GM12891 (cell line): ENCODE results near the gene PRDM16.

Source experiments
- DNase-seq: peaks from one replicate; pipeline ENCODE4 v3.0.0; 2011; ENCODE audit warnings: low spot score; ENCODE audit not compliant: insufficient read length
- FAIRE-seq: peaks from 2 replicates; lab custom pipeline; 2011; peaks lifted over from hg19 to GRCh38; lab: Jason Lieb, UNC
- PAX5 ChIP-seq: IDR thresholded peaks from 2 replicates; pipeline ENCODE4 v1.6.1; 2011; ENCODE audit warnings: low read length, moderate library complexity, mild to moderate bottlenecking; ENCODE audit not compliant: insufficient read depth, severe bottlenecking
- POLR2A ChIP-seq: IDR thresholded peaks from 2 replicates; pipeline ENCODE4 v1.6.1; 2011; ENCODE audit warnings: low read depth, low read length, control low read depth
- POLR2AphosphoS5 ChIP-seq: IDR thresholded peaks from 2 replicates; pipeline ENCODE4 v1.6.1; 2011; ENCODE audit warnings: low read depth, low read length, control low read depth
- POU2F2 ChIP-seq: IDR thresholded peaks from 2 replicates; pipeline ENCODE4 v1.6.1; 2011; ENCODE audit warnings: low read depth, mild to moderate bottlenecking, control low read depth, low read length, moderate library complexity
- SPI1 ChIP-seq: IDR thresholded peaks from 2 replicates; pipeline ENCODE4 v1.6.1; 2011; ENCODE audit warnings: low read depth, low read length, control low read depth
- TAF1 ChIP-seq: IDR thresholded peaks from 2 replicates; pipeline ENCODE4 v1.6.1; 2011; ENCODE audit warnings: low read depth, low read length, control low read depth

The PRDM16 gene

DNA sequence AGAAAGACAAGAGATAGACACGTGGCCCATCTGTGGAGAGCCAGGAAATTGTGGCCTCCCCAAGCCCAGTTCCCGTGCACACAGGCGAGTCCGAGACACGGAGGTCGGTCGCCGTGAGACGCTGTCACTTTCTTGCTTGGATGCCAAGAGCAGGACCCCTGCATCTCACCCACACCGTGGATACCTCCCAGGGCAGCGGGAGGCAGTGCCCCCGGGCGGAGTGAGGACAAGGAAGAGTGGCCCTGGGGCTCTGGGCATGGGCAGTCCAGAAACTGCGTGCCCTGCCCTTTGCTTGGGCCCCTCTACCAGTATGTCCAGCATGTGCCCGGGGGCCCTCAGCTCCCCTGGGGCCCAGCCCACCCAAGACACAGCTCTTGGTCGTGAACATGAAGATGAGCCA is 360.8 kb downstream of the PRDM16 start:
- TF ChIP-seq TAF1 (no peak), POLR2AphosphoS5 (no peak), POLR2A (no peak), PAX5 (no peak), SPI1 (no peak), POU2F2 (no peak)
- FAIRE-seq: no peak
- no peak for DNase-seq

- TF ChIP-seq POLR2AphosphoS5: no peak
- DNase-seq (no peak), FAIRE-seq (no peak)
Observed at GRCh38 chr1:3430406-3430805, 361.4 kb downstream of the PRDM16 start.

- no peak for FAIRE-seq
- no peak for DNase-seq
- no peak for TF ChIP-seq POU2F2
- TF ChIP-seq TAF1: no peak
- no peak for TF ChIP-seq POLR2AphosphoS5
- TF ChIP-seq POLR2A: no peak
Observed at GRCh38 chr1:3430820-3431219, 361.8 kb downstream of the PRDM16 start.

DNA sequence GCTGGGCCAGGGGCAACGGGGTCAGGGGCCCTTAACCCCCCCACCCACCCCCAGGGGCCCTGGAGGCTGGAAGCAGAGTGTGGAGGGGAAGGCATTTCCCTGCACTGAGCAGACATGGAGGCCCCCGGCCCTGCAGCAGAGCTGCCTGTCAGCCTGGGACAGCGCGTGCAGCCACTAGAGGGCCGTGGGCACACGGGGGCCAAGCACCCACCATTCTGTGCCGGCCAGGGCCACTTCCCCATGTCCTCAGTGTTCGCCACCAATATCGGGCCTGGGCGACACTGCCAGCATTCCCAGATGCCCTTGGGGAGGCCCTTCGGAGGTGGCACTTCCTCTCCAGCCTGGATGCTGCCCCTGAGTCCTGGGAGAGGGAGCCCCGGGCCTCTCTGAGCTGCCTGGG is 362.3 kb downstream of the PRDM16 start:
- DNase-seq (no peak), FAIRE-seq (no peak)
- TF ChIP-seq POU2F2 (no peak), PAX5 (no peak), SPI1 (no peak), POLR2AphosphoS5 (no peak), POLR2A (no peak), TAF1 (no peak)

GRCh38 chr1:3431686-3432085 is 362.7 kb downstream of the PRDM16 start:
- TF ChIP-seq PAX5 (no peak), POLR2A (no peak), SPI1 (no peak), TAF1 (no peak), POLR2AphosphoS5 (no peak), POU2F2 (no peak)
- FAIRE-seq (no peak), DNase-seq (no peak)

DNA sequence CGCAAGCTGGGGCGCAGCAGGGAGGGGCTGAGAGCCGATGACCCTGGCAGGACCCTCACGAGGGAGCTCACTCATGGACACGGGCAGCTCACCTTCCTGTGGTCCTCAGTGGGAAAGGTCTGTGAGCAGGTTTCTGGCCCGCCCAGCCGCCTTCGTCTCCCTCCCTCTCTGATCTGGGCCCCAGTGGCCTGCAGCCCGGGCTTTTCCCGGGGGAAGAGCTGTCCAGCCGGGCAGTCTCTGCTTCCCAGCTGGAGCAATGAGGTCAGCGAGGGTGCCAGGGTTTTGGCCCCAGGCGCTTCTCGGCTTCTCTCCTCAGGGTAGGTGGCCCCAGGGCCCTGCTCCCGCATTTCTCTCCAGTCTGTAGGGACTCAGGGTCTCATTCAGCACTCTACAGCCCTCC is 363.3 kb downstream of the PRDM16 start:
- no peak for FAIRE-seq
- no peak for TF ChIP-seq SPI1
- TF ChIP-seq POU2F2: no peak
- no peak for TF ChIP-seq TAF1
- no peak for TF ChIP-seq POLR2AphosphoS5
- no peak for TF ChIP-seq PAX5
- TF ChIP-seq POLR2A: no peak

GRCh38 chr1:3433076-3433475 is 364.1 kb downstream of the PRDM16 start:
- no peak for DNase-seq
- TF ChIP-seq POLR2AphosphoS5 (no peak), SPI1 (no peak), POLR2A (no peak), POU2F2 (no peak), TAF1 (no peak), PAX5 (no peak)
- no peak for FAIRE-seq

More for the DNA sequence above, 363.3 kb downstream of the PRDM16 start:
- no peak for DNase-seq

DNA sequence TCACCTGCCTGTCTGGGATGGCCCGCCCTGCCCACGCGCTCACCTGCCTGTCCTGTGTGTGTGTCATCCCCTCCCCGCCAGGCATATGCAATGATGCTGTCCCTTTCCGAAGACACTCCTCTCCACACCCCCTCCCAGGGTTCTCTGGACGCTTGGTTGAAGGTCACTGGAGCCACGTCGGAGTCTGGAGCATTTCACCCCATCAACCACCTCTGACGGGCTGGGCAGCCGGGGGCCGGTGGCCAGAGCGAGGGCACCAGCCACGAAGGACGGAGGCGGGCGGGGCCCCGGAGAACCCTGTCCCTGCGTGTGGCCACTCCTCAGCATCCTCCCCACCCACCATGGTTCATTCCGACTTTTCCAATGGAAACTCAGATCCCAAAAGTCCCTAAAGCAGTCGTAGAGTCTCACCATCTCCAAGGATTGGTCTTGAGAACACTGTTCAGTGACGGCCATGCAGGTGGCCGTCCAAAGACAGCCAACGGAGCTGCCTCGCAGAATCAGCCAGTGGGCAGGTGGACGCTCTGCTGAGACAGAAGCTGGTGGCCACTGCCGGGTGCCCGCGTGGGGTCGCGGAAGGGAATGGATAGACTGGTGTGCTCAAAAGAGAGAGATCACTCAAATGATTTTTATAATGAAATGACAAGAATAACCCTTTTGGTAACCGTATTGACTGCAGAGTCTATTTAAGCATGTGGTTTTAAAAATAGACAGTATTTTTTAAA is 364.8 kb downstream of the PRDM16 start:
- FAIRE-seq: no peak
- DNase-seq: no peak

GRCh38 chr1:3434406-3435110 is 365.6 kb downstream of the PRDM16 start:
- DNase-seq (no peak), FAIRE-seq (no peak)
- TF ChIP-seq PAX5 (no peak), POU2F2 (no peak)

More for the DNA sequence above, 364.8 kb downstream of the PRDM16 start:
- TF ChIP-seq PAX5 (no peak), POLR2A (no peak), TAF1 (no peak), POLR2AphosphoS5 (no peak), SPI1 (no peak), POU2F2 (no peak)

GRCh38 chr1:3435666-3436065 is 366.7 kb downstream of the PRDM16 start:
- no peak for TF ChIP-seq POU2F2
- no peak for TF ChIP-seq PAX5
- DNase-seq (no peak), FAIRE-seq (no peak)
